Lower leg skin (tissue), 3 donors: ENCODE data around the gene UBASH3B.

Source experiments
- POLR2A ChIP-seq, 2 donors: fragments of 450-650 bp; IDR thresholded peaks; one replicate each; pipeline ENCODE4 v1.6.1; 2016 to 2017; ENCODE audit warnings: antibody characterized with exemption in 2 of 2, mild to moderate bottlenecking in 1 of 2, moderate library complexity in 1 of 2
- TF ChIP-seq, protein P1 (sequence below), 3 donors: fragments of 450-650 bp; IDR thresholded peaks; one replicate each; pipeline ENCODE4 v1.5.1; 2016; ENCODE audit warnings: antibody characterized with exemption in 3 of 3, mild to moderate bottlenecking in 3 of 3, moderate library complexity in 2 of 3

DNA sequence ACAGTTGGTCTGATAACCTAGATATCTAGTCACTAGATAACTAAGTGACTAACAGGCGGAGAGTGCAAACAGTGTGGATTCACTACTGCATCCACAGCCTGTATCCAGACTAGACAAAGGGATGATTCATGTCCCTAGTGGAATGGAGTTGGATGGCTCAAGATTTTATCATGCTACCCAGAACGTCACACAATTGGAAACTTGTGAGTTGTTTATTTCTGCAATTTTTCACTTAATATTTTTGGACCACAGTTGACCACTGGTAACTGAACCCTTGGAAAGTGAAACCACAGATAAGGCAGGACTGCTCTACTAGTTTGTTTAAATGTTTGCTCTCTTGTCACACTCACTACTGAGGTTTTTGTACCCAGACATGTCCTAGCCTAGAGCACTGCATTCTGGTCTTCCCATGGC lies 76.0 kb downstream of the UBASH3B start:
- TF ChIP-seq, protein P1, sequence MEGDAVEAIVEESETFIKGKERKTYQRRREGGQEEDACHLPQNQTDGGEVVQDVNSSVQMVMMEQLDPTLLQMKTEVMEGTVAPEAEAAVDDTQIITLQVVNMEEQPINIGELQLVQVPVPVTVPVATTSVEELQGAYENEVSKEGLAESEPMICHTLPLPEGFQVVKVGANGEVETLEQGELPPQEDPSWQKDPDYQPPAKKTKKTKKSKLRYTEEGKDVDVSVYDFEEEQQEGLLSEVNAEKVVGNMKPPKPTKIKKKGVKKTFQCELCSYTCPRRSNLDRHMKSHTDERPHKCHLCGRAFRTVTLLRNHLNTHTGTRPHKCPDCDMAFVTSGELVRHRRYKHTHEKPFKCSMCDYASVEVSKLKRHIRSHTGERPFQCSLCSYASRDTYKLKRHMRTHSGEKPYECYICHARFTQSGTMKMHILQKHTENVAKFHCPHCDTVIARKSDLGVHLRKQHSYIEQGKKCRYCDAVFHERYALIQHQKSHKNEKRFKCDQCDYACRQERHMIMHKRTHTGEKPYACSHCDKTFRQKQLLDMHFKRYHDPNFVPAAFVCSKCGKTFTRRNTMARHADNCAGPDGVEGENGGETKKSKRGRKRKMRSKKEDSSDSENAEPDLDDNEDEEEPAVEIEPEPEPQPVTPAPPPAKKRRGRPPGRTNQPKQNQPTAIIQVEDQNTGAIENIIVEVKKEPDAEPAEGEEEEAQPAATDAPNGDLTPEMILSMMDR (IDR thresholded peaks at IDR 0.05) = no peak
- TF ChIP-seq POLR2A (IDR thresholded peaks at IDR 0.05) = no peak
